Calu3 (cell line): ENCODE results near the gene PAX2. TPM values are rescaled to one million over a fixed set of nuclear protein-coding genes. Genes with fewer than 3 reads are reported as not detected.

Source experiments
- BruUV-seq: library from RNA; stranded (reverse); fragments of 400-500 nt; replicated peaks from 2 replicates; lab custom pipeline; 2021; lab: Mats Ljungman, UMichigan
- CTCF ChIA-PET: fragments of 300-600 bp; sonication (Branson Sonifier 250); formaldehyde crosslinking; loops from one replicate; lab custom pipeline; 2022; ENCODE audit warnings: antibody characterized with exemption; lab: Charles Lee
- DNase-seq: peaks from one replicate; pipeline ENCODE4 v3.0.0; 2022
- H3K27ac Mint-ChIP-seq: one replicate; pipeline ENCODE4 v1.8.0; 2022; ENCODE audit warnings: mixed read lengths; ENCODE audit not compliant: unreplicated experiment
- H3K27me3 Mint-ChIP-seq: one replicate; pipeline ENCODE4 v1.8.0; 2022; ENCODE audit warnings: mixed read lengths; ENCODE audit not compliant: unreplicated experiment
- H3K36me3 Mint-ChIP-seq: one replicate; pipeline ENCODE4 v1.8.0; 2022; ENCODE audit warnings: mild to moderate bottlenecking, moderate library complexity, mixed read lengths; ENCODE audit not compliant: insufficient read depth, unreplicated experiment
- H3K4me1 Mint-ChIP-seq: one replicate; pipeline ENCODE4 v1.8.0; 2022; ENCODE audit warnings: mild to moderate bottlenecking, low read depth, mixed read lengths; ENCODE audit not compliant: unreplicated experiment
- H3K4me3 Mint-ChIP-seq: one replicate; pipeline ENCODE4 v1.8.0; 2022; ENCODE audit warnings: mild to moderate bottlenecking, low read depth, moderate library complexity, mixed read lengths; ENCODE audit not compliant: unreplicated experiment
- H3K9me3 Mint-ChIP-seq: one replicate; pipeline ENCODE4 v1.8.0; 2022; ENCODE audit warnings: low read depth, mixed read lengths; ENCODE audit not compliant: unreplicated experiment
- CTCF ChIP-seq: fragments of 200-600 bp; IDR thresholded peaks from one replicate; pipeline ENCODE4 v1.8.0; 2022; ENCODE audit warnings: antibody characterized with exemption; ENCODE audit not compliant: unreplicated experiment
- intact Hi-C: fragments of 100-400 bp; cut with micrococcal nuclease; formaldehyde crosslinking; loops from one replicate; pipeline ENCODE4 v1.10.0; 2022; ENCODE audit not compliant: unreplicated experiment
- total RNA-seq: library from RNA; stranded (reverse); gene quantifications from 2 replicates; pipeline ENCODE4 v1.2.3, GENCODE V29; 2022

Gene PAX2
- total RNA-seq, 1 experiment from 2014 or later: not detected

- H3K4me1 Mint-ChIP-seq: no peaks in the 10 kb centered on the region
- no peaks in the 10 kb centered on the region for H3K36me3 Mint-ChIP-seq
- H3K9me3 Mint-ChIP-seq: no peaks in the 10 kb centered on the region
- H3K27ac Mint-ChIP-seq: no peak overlapping the region
- CTCF ChIA-PET: interaction anchor here (0.7 kb wide), 1 partner anchor 18 kb away, joined by 3 read pairs; no protein-coding TSS in a partner anchor
- no TSS peak for BruUV-seq
- peaks cover 72% of the 10 kb centered on the region for H3K27me3 Mint-ChIP-seq
- TF ChIP-seq CTCF: no peak
- H3K4me3 Mint-ChIP-seq: no peak overlapping the region
- no peak for DNase-seq
- intact Hi-C loops: no loop called here
Observed at GRCh38 chr10:100869399-100869798, 124.0 kb downstream of the PAX2 start.

DNA sequence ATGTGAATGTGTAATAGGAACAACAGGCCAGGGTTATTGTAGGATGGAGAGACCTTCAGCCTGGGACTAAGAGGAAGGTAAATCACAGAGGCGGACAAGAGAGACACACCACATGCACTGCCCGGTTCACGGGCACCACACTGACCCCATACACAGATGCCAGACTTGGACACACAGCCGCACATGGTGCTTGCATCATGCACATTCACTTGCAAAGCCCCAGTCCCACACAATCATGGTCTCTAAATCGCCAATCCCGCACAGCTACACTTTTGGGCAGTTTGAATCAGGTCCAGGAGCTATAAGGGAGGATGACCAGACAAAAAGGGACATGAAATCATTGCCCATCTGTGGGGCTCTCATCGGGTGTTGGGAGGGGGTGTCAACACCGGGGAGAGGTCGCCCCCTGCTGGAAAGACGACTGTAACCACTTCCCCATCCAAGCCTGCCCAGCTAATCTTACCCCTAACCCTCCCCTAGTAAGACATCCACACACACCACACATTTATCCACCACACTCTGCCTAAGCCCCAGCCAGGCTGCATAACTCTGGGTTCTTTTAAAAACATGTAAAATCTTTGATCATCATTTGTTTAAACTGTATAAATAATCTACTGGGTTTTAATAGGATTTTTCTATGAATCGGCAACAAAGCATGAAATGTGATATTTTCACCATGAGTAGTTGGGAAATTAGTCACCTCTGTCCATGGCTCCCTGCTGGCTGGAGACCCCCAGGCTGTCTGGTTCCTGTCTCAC, 126.8 kb downstream of the PAX2 start:
- Mint-ChIP-seq H3K4me3 (no peak overlapping the region), H3K36me3 (no peaks in the 10 kb centered on the region), H3K4me1 (peaks cover 15% of the 10 kb centered on the region), H3K27me3 (peaks cover 64% of the 10 kb centered on the region), H3K9me3 (no peaks in the 10 kb centered on the region), H3K27ac (no peak overlapping the region)
- BruUV-seq: no TSS peak
- CTCF ChIA-PET: interaction anchor here (0.5 kb wide), 1 partner anchor 51 kb away, joined by 3 read pairs; no protein-coding TSS in a partner anchor
- intact Hi-C loops: loop anchor here (10.0 kb wide), 1 partner anchor 147 kb away; no protein-coding TSS in a partner anchor
- DNase-seq: peak; percentile 66
- no peak for TF ChIP-seq CTCF

DNA sequence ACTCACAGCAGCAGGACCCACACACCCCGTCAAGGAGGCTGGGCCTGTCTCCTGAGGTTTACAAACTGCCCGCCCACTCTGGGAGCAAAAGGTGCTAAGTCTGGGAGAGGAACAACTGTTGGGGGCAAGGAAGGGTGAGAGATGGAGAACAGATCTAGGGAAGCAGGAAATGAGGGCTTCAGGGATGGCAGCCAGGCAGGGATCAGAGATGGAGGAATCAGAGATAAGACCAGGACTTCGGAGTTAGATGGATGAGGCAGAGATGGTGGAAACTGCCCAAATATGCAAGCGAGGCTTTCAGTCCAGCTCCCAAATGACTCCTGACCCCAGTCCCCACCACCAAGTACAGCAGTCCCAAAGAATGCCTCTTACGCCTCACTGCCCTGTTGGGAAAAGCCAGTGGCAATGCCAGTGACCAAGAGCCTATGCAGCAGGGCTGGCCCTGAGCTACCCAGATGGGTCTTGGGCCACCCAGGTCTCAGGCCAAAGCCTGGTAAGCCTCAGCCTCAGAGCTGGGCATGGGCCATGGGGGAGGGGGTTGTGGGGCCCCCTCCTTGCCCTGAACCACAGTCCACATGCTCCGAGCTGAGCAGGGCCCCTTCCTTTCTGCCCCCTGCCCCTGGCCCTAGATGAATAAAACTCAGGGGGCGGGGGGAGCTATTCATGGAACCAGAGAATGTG, 127.9 kb downstream of the PAX2 start:
- no peaks in the 10 kb centered on the region for H3K9me3 Mint-ChIP-seq
- peaks cover 68% of the 10 kb centered on the region for H3K27me3 Mint-ChIP-seq
- H3K36me3 Mint-ChIP-seq: no peaks in the 10 kb centered on the region
- DNase-seq: no peak
- CTCF ChIA-PET: no interaction called here
- no peak for TF ChIP-seq CTCF
- H3K27ac Mint-ChIP-seq: no peak overlapping the region
- H3K4me3 Mint-ChIP-seq: no peak overlapping the region
- intact Hi-C loops: loop anchor here (10.0 kb wide), 1 partner anchor 148 kb away; no protein-coding TSS in a partner anchor
- peaks cover 19% of the 10 kb centered on the region for H3K4me1 Mint-ChIP-seq
- no TSS peak for BruUV-seq

DNA sequence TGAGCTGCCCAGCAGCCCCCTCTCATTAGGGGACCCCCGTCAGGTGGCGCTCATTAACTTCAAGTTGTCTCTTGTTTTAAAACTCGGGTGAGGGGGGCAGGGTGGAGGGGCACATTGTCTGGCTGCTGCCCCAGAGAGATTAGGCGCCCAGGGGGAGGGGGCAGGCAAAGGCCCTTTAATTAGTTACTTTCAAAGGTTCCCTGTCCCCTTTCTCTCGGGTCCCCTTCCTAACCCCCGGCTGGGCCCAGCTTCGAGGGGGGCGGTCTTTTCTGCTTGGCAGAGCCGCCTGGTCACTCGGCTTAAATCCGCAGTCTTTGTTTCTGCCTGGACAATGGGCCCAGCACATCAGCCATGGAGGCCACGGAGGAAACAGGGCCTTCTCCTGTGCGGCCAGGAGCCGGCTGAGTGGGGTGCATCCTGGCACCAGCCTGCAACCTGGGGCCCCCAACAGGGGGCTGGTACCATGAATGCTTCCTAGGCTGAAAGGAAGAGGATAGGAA, 128.5 kb downstream of the PAX2 start:
- no peak for TF ChIP-seq CTCF
- no TSS peak for BruUV-seq
- H3K4me1 Mint-ChIP-seq: peaks cover 19% of the 10 kb centered on the region
- no peak for DNase-seq
- H3K9me3 Mint-ChIP-seq: no peaks in the 10 kb centered on the region
- intact Hi-C loops: loop anchor here (10.0 kb wide), 1 partner anchor 149 kb away; no protein-coding TSS in a partner anchor
- no peak overlapping the region for H3K27ac Mint-ChIP-seq
- H3K36me3 Mint-ChIP-seq: no peaks in the 10 kb centered on the region
- H3K4me3 Mint-ChIP-seq: no peak overlapping the region
- H3K27me3 Mint-ChIP-seq: peaks cover 69% of the 10 kb centered on the region
- CTCF ChIA-PET: no interaction called here
